Loucy (cell line): ENCODE data around the gene SUN1.

Experiments used
- CTCF ChIP-seq: fragments of 200-600 bp; sonication (generic); conservative IDR thresholded peaks from 2 replicates; pipeline ENCODE4 v1.5.1; 2014; ENCODE audit warnings: mild to moderate bottlenecking, antibody characterized with exemption, low read length
- EZH2phosphoT487 ChIP-seq: fragments of 200-600 bp; IDR thresholded peaks from 2 replicates; pipeline ENCODE4 v1.6.1; 2018; ENCODE audit warnings: antibody characterized with exemption, mild to moderate bottlenecking, moderate library complexity, borderline replicate concordance

GRCh38 chr7:910441-910861 lies 78.2 kb downstream of the SUN1 start:
- TF ChIP-seq CTCF, result no peak
- no peak for TF ChIP-seq EZH2phosphoT487
